T-cell (primary cell): ENCODE measurements around the gene FRZB. TPM values are rescaled to one million over a fixed set of nuclear protein-coding genes. Genes with fewer than 3 reads are reported as not detected.

Source experiments
- ATAC-seq, 4 experiments: fragments of 200-7000 bp in 3 of 4; fragments of 150-1000 bp in 1 of 4; cut with Tn5 transposase; replicated peaks in 1 of 4; 1 replicate in 3 of 4; 2 replicates in 1 of 4; pipeline ENCODE4 v1.10.0; 2021; ENCODE audit warnings: moderate library complexity in 3 of 4, mild to moderate bottlenecking in 2 of 4, moderate number of reproducible peaks in 1 of 4
- CTCF ChIA-PET, 2 donors: fragments of 300-600 bp; sonication (Branson Sonifier 250); formaldehyde crosslinking; loops; one replicate each; lab custom pipeline; 2022; ENCODE audit warnings: antibody characterized with exemption in 2 of 2; lab: Charles Lee
- POLR2A ChIA-PET, 2 donors: fragments of 300-600 bp; sonication (Branson Sonifier 250); formaldehyde crosslinking; loops; one replicate each; lab custom pipeline; 2022; ENCODE audit warnings: antibody characterized with exemption in 2 of 2; lab: Charles Lee
- DNase-seq, 35 experiments: peaks; one replicate each; pipeline versions ENCODE4 v3.0.0 to v3.0.0-alpha.2; 2013 to 2023
- H3K27ac ChIP-seq: one replicate; pipeline ENCODE4 v1.5.1; 2013; ENCODE audit warnings: low read length
- H3K27me3 ChIP-seq, 2 experiments: replicated peaks in 1 of 2; 1 replicate in 1 of 2; 2 replicates in 1 of 2; pipeline versions ENCODE4 v1.6.1 to v1.7.0; 2013; ENCODE audit warnings: low read length in 1 of 2, mixed read lengths in 1 of 2; ENCODE audit not compliant: control insufficient read depth in 2 of 2, insufficient read depth in 2 of 2; ENCODE audit errors: extremely low read depth in 1 of 2
- H3K36me3 ChIP-seq, 2 donors: 1 replicate in 1 of 2; 2 replicates in 1 of 2; pipeline versions ENCODE4 v1.6.1 to v1.7.0; 2013; ENCODE audit warnings: low read length in 1 of 2; ENCODE audit not compliant: control insufficient read depth in 2 of 2, insufficient read depth in 1 of 2; ENCODE audit errors: extremely low read depth in 1 of 2
- H3K4me1 ChIP-seq, 2 experiments: 1 replicate in 1 of 2; 2 replicates in 1 of 2; pipeline versions ENCODE4 v1.6.1 to v1.7.0; 2013; ENCODE audit warnings: low read length in 2 of 2, mixed read lengths in 1 of 2; ENCODE audit not compliant: insufficient read depth in 2 of 2, control insufficient read depth in 1 of 2; ENCODE audit errors: extremely low read depth in 1 of 2
- H3K4me3 ChIP-seq, 2 donors: 1 replicate in 1 of 2; 2 replicates in 1 of 2; pipeline versions ENCODE4 v1.5.1 to v1.7.0; 2013; ENCODE audit warnings: mild to moderate bottlenecking in 2 of 2, low read length in 1 of 2, moderate library complexity in 1 of 2; ENCODE audit not compliant: control insufficient read depth in 1 of 2; ENCODE audit errors: extremely low read depth in 1 of 2
- H3K9me3 ChIP-seq: 2 replicates; pipeline ENCODE4 v1.7.0; 2013
- H3K27ac Mint-ChIP-seq, 2 donors: one replicate each; pipeline ENCODE4 v1.8.0; 2020 to 2021; ENCODE audit warnings: mild to moderate bottlenecking in 2 of 2, mixed read lengths in 2 of 2
- H3K27me3 Mint-ChIP-seq, 2 donors: one replicate each; pipeline ENCODE4 v1.8.0; 2021 to 2022; ENCODE audit warnings: mixed read lengths in 2 of 2
- H3K36me3 Mint-ChIP-seq: one replicate; pipeline ENCODE4 v1.8.0; 2021; ENCODE audit warnings: mixed read lengths
- H3K4me1 Mint-ChIP-seq, 3 donors: one replicate each; pipeline ENCODE4 v1.8.0; 2020 to 2022; ENCODE audit warnings: mixed read lengths in 3 of 3, mild to moderate bottlenecking in 1 of 3
- H3K4me3 Mint-ChIP-seq, 3 donors: one replicate each; pipeline ENCODE4 v1.8.0; 2020 to 2022; ENCODE audit warnings: mild to moderate bottlenecking in 3 of 3, mixed read lengths in 3 of 3, moderate library complexity in 3 of 3
- H3K9me3 Mint-ChIP-seq, 3 donors: one replicate each; pipeline ENCODE4 v1.8.0; 2020 to 2022; ENCODE audit warnings: mixed read lengths in 3 of 3
- WGBS: methylation state at CpG from one replicate; pipeline ENCODE4 v1.1.5; 2013; ENCODE audit warnings: missing lambda C conversion rate; ENCODE audit not compliant: insufficient coverage; 5-methylcytosine and 5-hydroxymethylcytosine counted together
- total RNA-seq, 35 experiments: library from RNA in 6 of 35; stranded (reverse) in 6 of 35; fragments of 120-200 nt in 1 of 35; gene quantifications; one replicate each; pipeline versions ENCODE4 v1.2.1 to v1.2.4 and lab custom pipeline; 2013 to 2026

FRZB gene
- total RNA-seq, 5 donors from 2014 or later (not counting 1 experiment from before 2014, with no cell fraction given): 0.06 to 0.15 (median 0.07) TPM; not detected in 2

DNA sequence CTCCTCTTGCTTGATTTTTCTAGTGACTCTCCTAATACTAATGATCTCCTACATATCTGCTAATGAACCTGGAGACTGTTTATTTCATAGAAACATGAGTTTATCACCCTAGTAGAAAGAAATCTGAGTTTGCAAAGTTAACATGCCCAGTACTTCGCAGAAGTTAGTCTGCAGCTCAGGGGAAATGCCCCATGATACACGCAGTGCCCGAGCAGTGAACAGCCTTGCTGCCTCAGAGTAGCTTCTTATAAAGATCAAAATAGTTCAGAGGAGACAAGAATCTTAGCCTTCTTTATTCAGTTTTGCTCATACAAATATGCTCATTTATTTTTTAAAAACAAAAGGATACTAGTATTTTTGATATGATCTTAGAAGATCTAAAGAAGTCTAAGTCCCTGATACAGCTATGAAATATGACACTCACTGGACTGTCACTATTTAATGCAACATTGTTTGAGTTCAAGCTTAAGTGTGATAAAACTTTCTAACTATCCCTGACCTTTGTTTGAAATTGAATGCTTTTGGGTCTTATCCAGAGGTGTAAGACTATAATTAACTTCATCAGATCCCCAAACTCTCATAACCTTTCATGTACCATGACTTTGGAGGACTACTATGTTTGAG lies 20.5 kb downstream of the FRZB start:
- WGBS: no CpG with 5 or more reads among the region's 3 CpGs
- no peak overlapping the region for H3K4me3 Mint-ChIP-seq
- no peaks in the 10 kb centered on the region for H3K4me1 ChIP-seq
- ChIA-PET CTCF (no interaction called here), POLR2A (no interaction called here)
- H3K4me3 ChIP-seq: no peak overlapping the region
- H3K27ac ChIP-seq: no peak overlapping the region
- peaks cover 0 to 4% of the 10 kb centered on the region in 2 experiments for H3K27me3 ChIP-seq
- H3K9me3 ChIP-seq: no peaks in the 10 kb centered on the region
- no peaks in the 10 kb centered on the region for H3K36me3 ChIP-seq
- no peaks in the 10 kb centered on the region for H3K36me3 Mint-ChIP-seq
- H3K27me3 Mint-ChIP-seq: peaks cover 12 to 29% of the 10 kb centered on the region in 2 donors
- H3K27ac Mint-ChIP-seq: no peak overlapping the region
- H3K4me1 Mint-ChIP-seq: no peaks in the 10 kb centered on the region
- no peaks in the 10 kb centered on the region for H3K9me3 Mint-ChIP-seq
- DNase-seq (no peak), ATAC-seq (no peak)

DNA sequence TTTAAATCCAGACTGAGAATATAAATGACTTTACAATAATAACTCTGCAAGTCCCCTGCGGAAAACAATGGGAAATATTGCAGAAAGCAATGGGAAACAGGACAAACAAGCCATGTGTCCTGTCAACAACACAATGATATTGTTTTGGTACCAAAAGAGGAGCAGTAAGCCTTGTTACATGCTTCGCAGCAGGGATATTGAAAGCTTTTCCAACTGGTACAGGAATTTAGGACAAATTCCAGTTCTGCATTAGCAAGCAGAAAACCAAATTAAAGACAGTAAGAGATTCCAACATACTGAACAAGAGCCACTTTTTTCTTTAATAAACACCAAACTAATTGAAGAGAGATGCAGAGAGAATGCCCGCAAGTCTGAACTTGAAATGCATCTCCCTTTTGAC lies 30.0 kb downstream of the FRZB start:
- ATAC-seq: no peak

DNA sequence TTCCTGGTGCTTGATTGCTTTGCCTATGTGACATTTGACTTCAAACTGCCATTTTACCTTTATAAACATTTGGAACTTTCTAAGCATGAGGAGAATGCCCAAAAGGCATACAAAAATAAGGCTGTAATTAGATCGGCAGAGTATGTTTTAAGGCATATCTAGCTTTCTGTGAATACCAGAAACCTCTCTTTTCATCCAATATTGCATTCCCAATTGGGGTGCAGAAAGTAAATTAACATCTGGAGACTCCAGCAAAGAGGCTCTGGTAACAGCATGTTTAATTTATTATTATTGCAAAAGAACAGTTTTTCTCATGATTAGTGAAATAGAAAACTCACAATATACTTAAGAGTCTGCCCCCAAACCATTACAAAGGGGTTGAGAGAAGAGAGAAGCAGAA lies 32.1 kb downstream of the FRZB start:
- Histone ChIP-seq H3K4me3 (no peak overlapping the region), H3K9me3 (no peaks in the 10 kb centered on the region), H3K36me3 (no peaks in the 10 kb centered on the region), H3K4me1 (no peaks in the 10 kb centered on the region), H3K27me3 (no peaks in the 10 kb centered on the region), H3K27ac (no peak overlapping the region)
- no peaks in the 10 kb centered on the region for H3K4me1 Mint-ChIP-seq
- no peaks in the 10 kb centered on the region for H3K36me3 Mint-ChIP-seq
- WGBS: no CpG with 5 or more reads among the region's 1 CpG
- no peaks in the 10 kb centered on the region for H3K9me3 Mint-ChIP-seq
- no peak overlapping the region for H3K27ac Mint-ChIP-seq
- no peak for DNase-seq
- no peak overlapping the region for H3K4me3 Mint-ChIP-seq
- POLR2A ChIA-PET: interaction anchor here in 1 of 2 donors (0.6 kb wide), 1 partner anchor 8 kb away, joined by 3 read pairs; no protein-coding TSS in a partner anchor
- ATAC-seq: no peak
- CTCF ChIA-PET: no interaction called here
- peaks cover 17 to 27% of the 10 kb centered on the region in 2 donors for H3K27me3 Mint-ChIP-seq

More for the DNA sequence above, 30.0 kb downstream of the FRZB start:
- H3K4me1 Mint-ChIP-seq: no peaks in the 10 kb centered on the region
- Histone ChIP-seq H3K4me3 (no peak overlapping the region), H3K9me3 (no peaks in the 10 kb centered on the region), H3K36me3 (no peaks in the 10 kb centered on the region), H3K27me3 (no peaks in the 10 kb centered on the region), H3K4me1 (no peaks in the 10 kb centered on the region), H3K27ac (no peak overlapping the region)
- DNase-seq: no peak
- POLR2A ChIA-PET: no interaction called here
- H3K27ac Mint-ChIP-seq: no peak overlapping the region
- WGBS: 100% methylated on average over 1 of the region's 3 CpGs
- CTCF ChIA-PET: no interaction called here
- peaks cover 22 to 27% of the 10 kb centered on the region in 2 donors for H3K27me3 Mint-ChIP-seq
- no peaks in the 10 kb centered on the region for H3K36me3 Mint-ChIP-seq
- no peak overlapping the region for H3K4me3 Mint-ChIP-seq
- no peaks in the 10 kb centered on the region for H3K9me3 Mint-ChIP-seq

DNA sequence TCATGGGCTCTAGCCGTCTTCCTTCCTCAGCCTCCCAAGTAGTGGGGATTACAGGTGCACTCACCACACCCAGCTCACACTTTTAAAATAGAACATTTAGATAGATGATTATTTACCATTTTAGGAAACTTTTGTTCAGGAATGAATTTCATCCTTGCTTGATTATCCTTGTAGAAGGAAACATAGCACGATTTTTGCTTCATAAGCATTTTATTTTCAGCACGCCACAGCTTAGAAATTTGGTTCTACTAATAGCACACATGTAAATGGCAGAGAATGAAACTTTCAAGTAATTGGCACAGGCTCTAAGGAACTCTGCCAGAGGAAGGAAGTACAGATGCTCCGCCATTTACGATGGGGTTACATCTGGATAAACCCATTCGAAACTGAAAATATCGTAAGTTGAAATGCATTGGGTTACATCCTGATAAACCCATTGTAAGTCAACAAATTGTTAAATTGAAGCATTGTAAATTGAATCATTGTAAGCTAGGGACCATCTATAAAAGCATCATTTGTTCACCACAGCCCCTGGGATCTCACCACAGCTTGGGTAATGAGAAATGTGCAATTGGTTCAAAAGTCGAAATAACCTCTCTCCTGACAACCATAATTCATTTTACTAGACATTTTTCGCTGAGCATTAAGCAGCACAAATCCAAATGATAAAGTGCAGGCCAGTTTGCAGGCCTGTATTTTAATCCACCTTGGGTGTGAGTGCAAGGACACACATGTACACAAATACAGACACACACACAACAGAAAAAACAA lies 33.2 kb downstream of the FRZB start:
- H3K4me1 ChIP-seq: no peaks in the 10 kb centered on the region
- Mint-ChIP-seq H3K4me3 (no peak overlapping the region), H3K9me3 (no peaks in the 10 kb centered on the region), H3K27ac (no peak overlapping the region), H3K4me1 (no peaks in the 10 kb centered on the region), H3K36me3 (no peaks in the 10 kb centered on the region), H3K27me3 (peaks cover 17 to 28% of the 10 kb centered on the region in 2 donors)
- H3K27ac ChIP-seq: no peak overlapping the region
- no peaks in the 10 kb centered on the region for H3K36me3 ChIP-seq
- no peaks in the 10 kb centered on the region for H3K9me3 ChIP-seq
- no peak overlapping the region for H3K4me3 ChIP-seq
- CTCF ChIA-PET: interaction anchor here in 1 of 2 donors (0.5 kb wide), 1 partner anchor 198 kb away, joined by 3 read pairs; no protein-coding TSS in a partner anchor
- POLR2A ChIA-PET: interaction anchor here in 1 of 2 donors (0.6 kb wide), 1 partner anchor 193 kb away, joined by 4 read pairs; no protein-coding TSS in a partner anchor
- H3K27me3 ChIP-seq: no peaks in the 10 kb centered on the region
- DNase-seq: no peak
- no peak for ATAC-seq
- 45% methylated on average over 1 of the region's 9 CpGs for WGBS

DNA sequence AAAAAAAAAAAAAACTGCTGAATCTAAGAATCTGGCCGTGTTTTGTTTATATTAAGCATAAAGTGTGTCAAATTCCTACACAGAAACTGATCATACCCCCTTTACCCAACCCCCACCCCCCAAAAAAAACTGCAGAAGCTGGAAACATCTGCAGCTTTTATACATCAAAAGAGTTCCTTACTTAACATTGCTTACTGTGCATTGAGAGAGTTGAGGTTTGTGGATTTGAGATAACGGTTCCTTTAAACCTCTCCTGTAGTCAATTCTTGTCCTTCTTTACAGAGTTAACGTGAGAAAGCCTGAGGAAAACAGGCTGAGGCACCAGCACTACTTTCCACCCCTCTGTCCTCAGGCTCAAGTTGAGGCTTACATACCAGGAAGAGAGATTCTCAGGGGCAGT lies 34.5 kb downstream of the FRZB start:
- no peak overlapping the region for H3K27ac ChIP-seq
- Mint-ChIP-seq H3K4me3 (no peak overlapping the region), H3K4me1 (no peaks in the 10 kb centered on the region), H3K9me3 (no peaks in the 10 kb centered on the region), H3K27me3 (peaks cover 12 to 23% of the 10 kb centered on the region in 2 donors), H3K36me3 (no peaks in the 10 kb centered on the region), H3K27ac (no peak overlapping the region)
- H3K27me3 ChIP-seq: no peaks in the 10 kb centered on the region
- WGBS: no CpG with 5 or more reads among the region's 3 CpGs
- CTCF ChIA-PET: interaction anchor here in 1 of 2 donors (0.7 kb wide), 1 partner anchor 12 kb away, joined by 4 read pairs; no protein-coding TSS in a partner anchor
- DNase-seq (no peak), ATAC-seq (no peak)
- H3K9me3 ChIP-seq: no peaks in the 10 kb centered on the region
- POLR2A ChIA-PET: interaction anchor here in 1 of 2 donors (0.7 kb wide), 1 partner anchor 11 kb away, joined by 11 read pairs; no protein-coding TSS in a partner anchor
- no peak overlapping the region for H3K4me3 ChIP-seq
- H3K4me1 ChIP-seq: no peaks in the 10 kb centered on the region
- no peaks in the 10 kb centered on the region for H3K36me3 ChIP-seq

DNA sequence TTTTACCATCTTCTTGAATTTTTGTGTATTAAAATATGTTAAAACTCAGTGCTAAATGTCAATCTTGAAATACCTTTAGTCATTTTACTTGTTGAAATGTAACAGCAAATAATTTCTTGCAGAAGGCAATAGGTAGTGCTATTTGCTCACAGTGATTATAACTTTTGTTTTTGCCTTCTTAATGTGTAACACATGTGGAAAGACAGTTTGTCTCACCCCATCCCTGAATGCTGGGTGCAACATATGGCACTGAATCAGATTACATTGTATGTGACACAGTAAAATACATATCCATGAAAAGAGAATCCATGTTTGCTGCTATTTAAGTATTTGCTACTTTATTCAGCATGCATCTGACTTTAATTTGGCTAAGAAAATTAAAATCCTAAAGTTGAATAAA lies 35.3 kb downstream of the FRZB start:
- Histone ChIP-seq H3K27ac (no peak overlapping the region), H3K36me3 (no peaks in the 10 kb centered on the region), H3K9me3 (no peaks in the 10 kb centered on the region), H3K4me1 (no peaks in the 10 kb centered on the region), H3K27me3 (no peaks in the 10 kb centered on the region), H3K4me3 (no peak overlapping the region)
- H3K27ac Mint-ChIP-seq: no peak overlapping the region
- H3K9me3 Mint-ChIP-seq: no peaks in the 10 kb centered on the region
- ChIA-PET CTCF (interaction anchor here in 1 of 2 donors (0.6 kb wide), 1 partner anchor 30 kb away, joined by 4 read pairs; no protein-coding TSS in a partner anchor), POLR2A (no interaction called here)
- no peaks in the 10 kb centered on the region for H3K36me3 Mint-ChIP-seq
- no peak for ATAC-seq
- DNase-seq: no peak
- H3K4me1 Mint-ChIP-seq: no peaks in the 10 kb centered on the region
- H3K4me3 Mint-ChIP-seq: no peak overlapping the region
- peaks cover 12 to 23% of the 10 kb centered on the region in 2 donors for H3K27me3 Mint-ChIP-seq
